ENCODE results near the gene WFDC1. TPM values are rescaled to one million over a fixed set of nuclear protein-coding genes. Genes with fewer than 3 reads are reported as not detected.

WFDC1 gene
- polyA plus RNA-seq, 1 experiment: 85.8 TPM

DNA sequence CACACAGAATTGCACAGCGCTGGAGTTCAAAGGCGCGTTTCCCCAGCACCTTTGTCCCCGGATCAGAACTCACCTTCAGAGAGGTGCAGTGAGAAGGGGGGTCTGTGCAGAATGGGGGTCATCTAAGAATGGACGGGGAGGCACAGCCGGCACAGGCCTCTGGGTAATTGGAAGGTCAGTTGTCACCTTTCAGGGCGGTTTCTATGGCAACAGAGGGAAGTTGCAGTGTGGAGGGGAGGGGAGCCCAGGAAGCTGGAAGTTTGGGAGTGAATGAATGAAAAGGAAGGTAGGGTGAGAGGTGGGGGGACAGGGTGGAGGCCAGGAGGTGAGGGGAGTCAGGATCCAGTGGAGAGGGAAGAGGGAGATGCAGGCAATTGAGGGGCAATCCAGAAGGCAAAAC lies 42.5 kb upstream of the WFDC1 start:
- no peaks in the 10 kb centered on the region for H3K36me3 ChIP-seq (ENCODE audit: control insufficient read depth, insufficient read depth, low read length)
- DNase-seq (ENCODE audit: low read depth): no peak
- H3K4me3 ChIP-seq (ENCODE audit: low read depth, low read length): no peak overlapping the region
- peaks cover 9% of the 10 kb centered on the region for H3K27me3 ChIP-seq (ENCODE audit: control insufficient read depth, insufficient read depth, low read length)
- CTCF ChIA-PET: no interaction called here
- TF ChIP-seq, protein P1, sequence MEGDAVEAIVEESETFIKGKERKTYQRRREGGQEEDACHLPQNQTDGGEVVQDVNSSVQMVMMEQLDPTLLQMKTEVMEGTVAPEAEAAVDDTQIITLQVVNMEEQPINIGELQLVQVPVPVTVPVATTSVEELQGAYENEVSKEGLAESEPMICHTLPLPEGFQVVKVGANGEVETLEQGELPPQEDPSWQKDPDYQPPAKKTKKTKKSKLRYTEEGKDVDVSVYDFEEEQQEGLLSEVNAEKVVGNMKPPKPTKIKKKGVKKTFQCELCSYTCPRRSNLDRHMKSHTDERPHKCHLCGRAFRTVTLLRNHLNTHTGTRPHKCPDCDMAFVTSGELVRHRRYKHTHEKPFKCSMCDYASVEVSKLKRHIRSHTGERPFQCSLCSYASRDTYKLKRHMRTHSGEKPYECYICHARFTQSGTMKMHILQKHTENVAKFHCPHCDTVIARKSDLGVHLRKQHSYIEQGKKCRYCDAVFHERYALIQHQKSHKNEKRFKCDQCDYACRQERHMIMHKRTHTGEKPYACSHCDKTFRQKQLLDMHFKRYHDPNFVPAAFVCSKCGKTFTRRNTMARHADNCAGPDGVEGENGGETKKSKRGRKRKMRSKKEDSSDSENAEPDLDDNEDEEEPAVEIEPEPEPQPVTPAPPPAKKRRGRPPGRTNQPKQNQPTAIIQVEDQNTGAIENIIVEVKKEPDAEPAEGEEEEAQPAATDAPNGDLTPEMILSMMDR (IDR thresholded peaks at IDR 0.05; ENCODE audit: insufficient read depth, low read depth, low read length): no peak
- POLR2A ChIA-PET: no interaction called here

GRCh38 chr16:84253173-84253572 lies 41.5 kb upstream of the WFDC1 start:
- no peak for DNase-seq (ENCODE audit: low read depth)
- Histone ChIP-seq H3K4me3 (ENCODE audit: low read depth, low read length) (no peak overlapping the region), H3K36me3 (ENCODE audit: control insufficient read depth, insufficient read depth, low read length) (no peaks in the 10 kb centered on the region), H3K27me3 (ENCODE audit: control insufficient read depth, insufficient read depth, low read length) (peaks cover 9% of the 10 kb centered on the region)
- ChIA-PET CTCF (no interaction called here), POLR2A (no interaction called here)
- TF ChIP-seq, protein P1 (IDR thresholded peaks at IDR 0.05; ENCODE audit: insufficient read depth, low read depth, low read length): no peak

DNA sequence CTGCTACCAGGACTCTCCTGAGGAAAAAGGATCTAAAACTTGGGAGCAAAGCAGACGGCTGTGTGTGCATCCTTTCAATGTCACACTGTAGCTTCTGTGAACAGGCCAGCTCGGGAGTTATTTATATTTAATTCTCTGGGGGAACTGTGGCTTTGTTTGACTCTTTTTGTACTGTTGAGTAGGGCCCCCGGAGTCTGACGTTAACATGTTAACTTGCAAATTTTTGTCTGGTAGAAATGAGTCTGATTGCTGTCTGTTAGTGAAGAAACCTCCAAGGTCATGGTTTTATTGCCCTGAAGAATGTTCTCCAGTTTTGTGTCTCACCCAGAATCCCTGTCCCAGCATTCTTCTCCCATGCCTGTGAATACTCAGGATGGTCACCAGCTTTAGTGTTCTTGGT lies 40.6 kb upstream of the WFDC1 start:
- POLR2A ChIA-PET: no interaction called here

GRCh38 chr16:84255050-84255810 lies 39.4 kb upstream of the WFDC1 start:
- H3K4me3 ChIP-seq (ENCODE audit: low read depth, low read length): no peak overlapping the region
- no peak for DNase-seq (ENCODE audit: low read depth)
- TF ChIP-seq, protein P1 (IDR thresholded peaks at IDR 0.05; ENCODE audit: insufficient read depth, low read depth, low read length): no peak
- peaks cover 6% of the 10 kb centered on the region for H3K27me3 ChIP-seq (ENCODE audit: control insufficient read depth, insufficient read depth, low read length)
- CTCF ChIA-PET: no interaction called here
- no peaks in the 10 kb centered on the region for H3K36me3 ChIP-seq (ENCODE audit: control insufficient read depth, insufficient read depth, low read length)
- POLR2A ChIA-PET: no interaction called here

More for the DNA sequence above, 40.6 kb upstream of the WFDC1 start:
- no peak for DNase-seq (ENCODE audit: low read depth)
- H3K36me3 ChIP-seq (ENCODE audit: control insufficient read depth, insufficient read depth, low read length): no peaks in the 10 kb centered on the region
- CTCF ChIA-PET: no interaction called here
- TF ChIP-seq, protein P1 (IDR thresholded peaks at IDR 0.05; ENCODE audit: insufficient read depth, low read depth, low read length): no peak
- peaks cover 9% of the 10 kb centered on the region for H3K27me3 ChIP-seq (ENCODE audit: control insufficient read depth, insufficient read depth, low read length)
- H3K4me3 ChIP-seq (ENCODE audit: low read depth, low read length): no peak overlapping the region

GRCh38 chr16:84258266-84258665 lies 36.4 kb upstream of the WFDC1 start:
- no peak for DNase-seq (ENCODE audit: low read depth)
- H3K4me3 ChIP-seq (ENCODE audit: low read depth, low read length): no peak overlapping the region
- TF ChIP-seq, protein P1 (IDR thresholded peaks at IDR 0.05; ENCODE audit: insufficient read depth, low read depth, low read length): no peak
- ChIA-PET CTCF (interaction anchor here (1.3 to 3.4 kb wide), 2 partner anchors 19 to 50 kb away, joined by 6 to 16 read pairs; no protein-coding TSS in a partner anchor), POLR2A (no interaction called here)
- H3K27me3 ChIP-seq (ENCODE audit: control insufficient read depth, insufficient read depth, low read length): peaks cover 6% of the 10 kb centered on the region; the same call in 1 of the 2 replicates
- H3K36me3 ChIP-seq (ENCODE audit: control insufficient read depth, insufficient read depth, low read length): no peaks in the 10 kb centered on the region
